Activated B cell treated with CpG ODN at 0.5 μM for 24 hours (primary cell): ENCODE measurements around the gene FRMPD2. TPM values are rescaled to one million over a fixed set of nuclear protein-coding genes. Genes with fewer than 3 reads are reported as not detected.

Experiments
- ATAC-seq: fragments of 200-7000 bp; cut with Tn5 transposase; one replicate; pipeline ENCODE4 v1.10.0; 2021; ENCODE audit warnings: low read depth, mild to moderate bottlenecking, moderate library complexity
- CTCF ChIA-PET: fragments of 350-600 bp; sonication (Branson Sonifier 250); formaldehyde crosslinking; loops from one replicate; lab custom pipeline; 2021; ENCODE audit warnings: antibody characterized with exemption; lab: Charles Lee
- POLR2A ChIA-PET: fragments of 350-600 bp; sonication (Branson Sonifier 250); formaldehyde crosslinking; loops from one replicate; lab custom pipeline; 2021; ENCODE audit warnings: antibody characterized with exemption; lab: Charles Lee
- DNase-seq: peaks from one replicate; pipeline ENCODE4 v3.0.0; 2022
- H3K27ac Mint-ChIP-seq: one replicate; pipeline ENCODE4 v1.8.0; 2020; ENCODE audit warnings: mixed read lengths
- H3K27me3 Mint-ChIP-seq: one replicate; pipeline ENCODE4 v1.8.0; 2021; ENCODE audit warnings: mixed read lengths
- H3K36me3 Mint-ChIP-seq: one replicate; pipeline ENCODE4 v1.8.0; 2021; ENCODE audit warnings: low read depth, mixed read lengths
- H3K4me1 Mint-ChIP-seq: one replicate; pipeline ENCODE4 v1.8.0; 2021; ENCODE audit warnings: mixed read lengths
- H3K4me3 Mint-ChIP-seq: one replicate; pipeline ENCODE4 v1.8.0; 2020; ENCODE audit warnings: mild to moderate bottlenecking, mixed read lengths
- H3K9me3 Mint-ChIP-seq: one replicate; pipeline ENCODE4 v1.8.0; 2020; ENCODE audit warnings: mixed read lengths
- CTCF ChIP-seq: fragments of 200-600 bp; IDR thresholded peaks from one replicate; pipeline ENCODE4 v1.8.0; 2022; ENCODE audit warnings: antibody characterized with exemption, mild to moderate bottlenecking
- intact Hi-C: fragments of 100-400 bp; cut with micrococcal nuclease; formaldehyde crosslinking; loops from one replicate; pipeline ENCODE4 v1.15.1; 2024
- total RNA-seq: library from RNA; stranded (reverse); gene quantifications from 2 replicates; pipeline ENCODE4 v1.2.3, GENCODE V29; 2022

Gene FRMPD2
- total RNA-seq, 1 donor from 2014 or later = not detected

DNA sequence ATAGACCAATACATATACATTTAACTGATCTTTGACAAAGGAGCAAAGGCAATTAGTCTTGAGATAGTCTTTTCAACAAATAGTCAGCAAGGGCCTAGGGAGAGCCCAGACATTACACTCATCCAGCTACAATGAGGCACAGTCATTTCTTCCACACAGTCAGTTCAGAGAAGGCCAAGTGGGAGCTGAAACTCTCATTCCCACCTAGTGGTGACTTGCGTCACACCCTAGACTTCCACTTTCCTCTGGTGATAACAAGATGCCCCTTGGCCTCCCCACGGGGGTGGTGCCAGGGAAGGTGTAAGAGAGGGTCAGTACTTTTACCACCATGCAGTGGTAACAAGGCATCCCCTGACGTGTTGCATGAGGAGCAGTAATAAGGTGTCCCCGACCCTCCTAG lies 8.0 kb downstream of the FRMPD2 start:
- no peak for TF ChIP-seq CTCF
- Mint-ChIP-seq H3K27me3 (peaks cover 2% of the 10 kb centered on the region), H3K4me1 (no peaks in the 10 kb centered on the region), H3K4me3 (no peak overlapping the region), H3K27ac (no peak overlapping the region), H3K9me3 (peaks cover 7% of the 10 kb centered on the region), H3K36me3 (no peaks in the 10 kb centered on the region)
- ATAC-seq = no peak
- intact Hi-C loops = no loop called here
- POLR2A ChIA-PET = no interaction called here
- CTCF ChIA-PET = no interaction called here
- DNase-seq = no peak

GRCh38 chr10:48258105-48258504 lies 16.4 kb downstream of the FRMPD2 start:
- intact Hi-C loops = no loop called here
- H3K9me3 Mint-ChIP-seq = peaks cover 5% of the 10 kb centered on the region
- CTCF ChIA-PET = no interaction called here
- H3K4me1 Mint-ChIP-seq = no peaks in the 10 kb centered on the region
- H3K27ac Mint-ChIP-seq = no peak overlapping the region
- H3K36me3 Mint-ChIP-seq = no peaks in the 10 kb centered on the region
- H3K4me3 Mint-ChIP-seq = no peak overlapping the region
- POLR2A ChIA-PET = no interaction called here
- DNase-seq (no peak), ATAC-seq (no peak)
- H3K27me3 Mint-ChIP-seq = peaks cover 22% of the 10 kb centered on the region
- TF ChIP-seq CTCF = no peak

DNA sequence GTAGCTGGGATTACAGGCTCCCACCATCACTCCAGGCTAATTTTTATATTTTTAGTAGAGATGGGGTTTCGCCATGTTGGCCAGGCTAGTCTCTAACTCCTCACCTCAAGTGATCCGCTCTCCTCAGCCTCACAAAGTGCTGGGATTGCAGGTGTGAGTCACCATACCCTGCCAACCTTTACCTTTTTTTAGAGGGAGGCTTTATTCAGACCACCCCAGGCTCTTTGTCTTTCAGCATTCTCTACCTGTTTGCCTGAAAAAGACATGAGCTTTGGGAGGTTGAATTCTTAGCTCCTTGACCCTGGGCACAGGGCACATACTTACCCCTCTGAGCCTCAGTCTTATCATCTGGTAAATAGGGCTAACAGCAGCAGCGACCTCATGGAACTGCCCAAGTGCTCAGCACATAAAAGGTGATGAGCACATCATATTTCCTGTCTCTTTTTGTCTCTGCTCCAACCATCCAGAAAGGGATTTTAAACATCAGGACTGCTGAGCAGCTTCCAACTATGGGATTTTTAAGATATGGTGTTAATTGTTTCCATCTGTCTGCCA lies 17.0 kb downstream of the FRMPD2 start:
- CTCF ChIA-PET = no interaction called here
- no peak overlapping the region for H3K4me3 Mint-ChIP-seq
- intact Hi-C loops = no loop called here
- H3K27me3 Mint-ChIP-seq = peaks cover 24% of the 10 kb centered on the region
- no peaks in the 10 kb centered on the region for H3K36me3 Mint-ChIP-seq
- TF ChIP-seq CTCF = no peak
- POLR2A ChIA-PET = no interaction called here
- ATAC-seq = no peak
- H3K9me3 Mint-ChIP-seq = peaks cover 5% of the 10 kb centered on the region
- H3K27ac Mint-ChIP-seq = no peak overlapping the region
- no peaks in the 10 kb centered on the region for H3K4me1 Mint-ChIP-seq
- no peak for DNase-seq

- no peak for TF ChIP-seq CTCF
- Mint-ChIP-seq H3K9me3 (peaks cover 5% of the 10 kb centered on the region), H3K4me1 (no peaks in the 10 kb centered on the region), H3K27me3 (peaks cover 26% of the 10 kb centered on the region), H3K36me3 (no peaks in the 10 kb centered on the region), H3K4me3 (no peak overlapping the region), H3K27ac (no peak overlapping the region)
- no peak for ATAC-seq
- no peak for DNase-seq
- intact Hi-C loops = no loop called here
- ChIA-PET CTCF (no interaction called here), POLR2A (no interaction called here)
Measured at GRCh38 chr10:48255722-48256121, 18.8 kb downstream of the FRMPD2 start.

DNA sequence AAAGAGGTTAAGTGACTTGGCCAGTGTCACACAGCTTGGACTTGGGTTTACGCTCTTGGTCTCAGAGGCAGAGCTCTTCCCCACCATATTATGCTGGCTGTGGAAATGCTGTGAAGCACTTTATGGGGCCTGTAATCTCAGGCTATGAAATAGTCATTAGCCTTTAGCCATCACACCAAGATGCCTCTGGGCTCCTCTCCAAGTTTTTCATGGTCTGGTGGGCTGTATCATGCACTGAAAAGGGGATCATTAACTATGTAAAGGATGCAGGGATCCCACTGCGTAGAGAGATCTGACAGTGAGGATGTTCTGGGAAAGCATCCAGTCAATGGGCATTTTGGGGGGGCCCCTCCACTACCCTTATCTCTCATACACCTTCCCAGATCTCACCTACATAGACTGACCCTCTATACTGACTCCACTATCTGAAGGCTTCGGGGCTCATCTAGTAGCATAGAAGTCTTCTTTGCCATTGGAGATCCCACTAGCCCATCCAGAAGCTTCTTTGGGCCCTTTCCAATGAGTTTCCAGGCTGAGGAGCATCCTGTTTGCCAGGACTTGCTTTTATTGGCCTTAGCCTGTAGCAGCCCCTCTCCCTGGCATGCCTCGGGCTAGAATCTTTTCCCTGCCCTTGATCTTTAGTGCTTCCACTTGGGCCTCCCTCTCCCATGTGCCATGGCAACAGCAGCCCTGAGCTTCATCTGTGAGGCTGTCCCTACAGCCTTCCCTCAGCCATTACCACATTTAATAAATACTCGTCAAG lies 19.6 kb downstream of the FRMPD2 start:
- peaks cover 25% of the 10 kb centered on the region for H3K27me3 Mint-ChIP-seq
- H3K27ac Mint-ChIP-seq = no peak overlapping the region
- no peak overlapping the region for H3K4me3 Mint-ChIP-seq
- CTCF ChIA-PET = no interaction called here
- intact Hi-C loops = no loop called here
- DNase-seq = no peak
- POLR2A ChIA-PET = no interaction called here
- ATAC-seq = no peak
- no peaks in the 10 kb centered on the region for H3K9me3 Mint-ChIP-seq
- no peaks in the 10 kb centered on the region for H3K36me3 Mint-ChIP-seq
- TF ChIP-seq CTCF = no peak
- H3K4me1 Mint-ChIP-seq = no peaks in the 10 kb centered on the region
